Germinal center (tissue), 1 donor: Measurements from ENCODE around the gene RANGRF.

ENCODE experiments used
- DNase-seq: peaks from one replicate; pipeline ENCODE4 v3.0.0; 2012; ENCODE audit warnings: mixed read lengths, low spot score

The RANGRF gene

GRCh38 chr17:8274816-8275215, 13.7 kb upstream of the RANGRF start:
- no peak for DNase-seq

- no peak for DNase-seq
These were observed 12.8 kb upstream of the RANGRF start for GRCh38 chr17:8275421-8276290.

GRCh38 chr17:8277317-8277716, 11.2 kb upstream of the RANGRF start:
- DNase-seq, result no peak

- DNase-seq, result no peak
These were observed 6.1 kb upstream of the RANGRF start for GRCh38 chr17:8282345-8282744.

- DNase-seq, result no peak
These were observed 5.1 kb upstream of the RANGRF start for GRCh38 chr17:8283356-8283755.

- no peak for DNase-seq
These were observed 4.3 kb upstream of the RANGRF start for GRCh38 chr17:8284126-8284525.

- no peak for DNase-seq
These were observed 2.9 kb upstream of the RANGRF start for GRCh38 chr17:8285270-8286181.

- no peak for DNase-seq
These were observed 677 bp upstream of the RANGRF start for GRCh38 chr17:8287651-8288335.

GRCh38 chr17:8289103-8289397, 580 bp downstream of the RANGRF start:
- DNase-seq, result no peak

- DNase-seq, result no peak
These were observed 1.6 kb downstream of the RANGRF start for GRCh38 chr17:8290043-8290442.

- DNase-seq, result no peak
These were observed 4.3 kb downstream of the RANGRF start for GRCh38 chr17:8292639-8293395.

- no peak for DNase-seq
These were observed 5.9 kb downstream of the RANGRF start for GRCh38 chr17:8294361-8294760.

- DNase-seq, result no peak
These were observed 6.4 kb downstream of the RANGRF start for GRCh38 chr17:8294814-8295316.

GRCh38 chr17:8300226-8300625, 11.8 kb downstream of the RANGRF start:
- DNase-seq, result no peak

- peak; percentile 84 for DNase-seq
These were observed 12.3 kb downstream of the RANGRF start for GRCh38 chr17:8300627-8301242.

GRCh38 chr17:8310601-8311123, 22.2 kb downstream of the RANGRF start:
- DNase-seq, result no peak

GRCh38 chr17:8311131-8311790, 22.8 kb downstream of the RANGRF start:
- no peak for DNase-seq

- DNase-seq, result no peak
These were observed 23.8 kb downstream of the RANGRF start for GRCh38 chr17:8312251-8312650.

GRCh38 chr17:8312726-8313600, 24.5 kb downstream of the RANGRF start:
- DNase-seq, result no peak
